Cortex of kidney (tissue), 1 donor: ENCODE results near the gene SPATA12.
"Not testable (repeated sequence)": the region's sequence is repeated elsewhere in the genome, so short reads cannot be mapped to it uniquely, and the experiment has no call there.

Experiments used
- DNase-seq: peaks from one replicate; lab custom pipeline; 2025; lab: John Stamatoyannopoulos, UW

Gene SPATA12

GRCh38 chr3:57083266-57083995, 23.0 kb downstream of the SPATA12 start:
- DNase-seq: not testable (repeated sequence)

- no peak for DNase-seq
Measured at GRCh38 chr3:57085211-57085610, 24.7 kb downstream of the SPATA12 start.

- DNase-seq: no peak
Measured at GRCh38 chr3:57086201-57086600, 25.7 kb downstream of the SPATA12 start.

GRCh38 chr3:57087361-57088092, 27.1 kb downstream of the SPATA12 start:
- no peak for DNase-seq

- no peak for DNase-seq
Measured at GRCh38 chr3:57088503-57088902, 28.0 kb downstream of the SPATA12 start.

GRCh38 chr3:57089043-57089442, 28.6 kb downstream of the SPATA12 start:
- no peak for DNase-seq

GRCh38 chr3:57091521-57092273, 31.2 kb downstream of the SPATA12 start:
- DNase-seq: no peak

GRCh38 chr3:57093489-57093888, 33.0 kb downstream of the SPATA12 start:
- DNase-seq: no peak

- DNase-seq: no peak
Measured at GRCh38 chr3:57093971-57094535, 33.6 kb downstream of the SPATA12 start.

GRCh38 chr3:57094575-57094974, 34.1 kb downstream of the SPATA12 start:
- no peak for DNase-seq

- DNase-seq: no peak
Measured at GRCh38 chr3:57095363-57095762, 34.9 kb downstream of the SPATA12 start.

GRCh38 chr3:57097536-57097935, 37.1 kb downstream of the SPATA12 start:
- DNase-seq: no peak

- DNase-seq: no peak
Measured at GRCh38 chr3:57098418-57099310, 38.2 kb downstream of the SPATA12 start.

GRCh38 chr3:57100046-57100695, 39.7 kb downstream of the SPATA12 start:
- DNase-seq: no peak

GRCh38 chr3:57105585-57105984, 45.1 kb downstream of the SPATA12 start:
- DNase-seq: no peak

GRCh38 chr3:57108684-57109083, 48.2 kb downstream of the SPATA12 start:
- DNase-seq: no peak

GRCh38 chr3:57109437-57110199, 49.2 kb downstream of the SPATA12 start:
- DNase-seq: no peak

GRCh38 chr3:57110214-57110613, 49.8 kb downstream of the SPATA12 start:
- no peak for DNase-seq

GRCh38 chr3:57110798-57111197, 50.3 kb downstream of the SPATA12 start:
- DNase-seq: no peak

- no peak for DNase-seq
Measured at GRCh38 chr3:57112206-57112605, 51.7 kb downstream of the SPATA12 start.
